GM18508 (cell line): ENCODE measurements around the gene SCD5.

Experiments used
- ATAC-seq: cut with Tn5 transposase; IDR thresholded peaks from one replicate; pipeline ENCODE4 v1.9.1; 2021; ENCODE audit warnings: moderate number of reproducible peaks; ENCODE audit not compliant: insufficient read depth, unreplicated experiment

SCD5 gene

DNA sequence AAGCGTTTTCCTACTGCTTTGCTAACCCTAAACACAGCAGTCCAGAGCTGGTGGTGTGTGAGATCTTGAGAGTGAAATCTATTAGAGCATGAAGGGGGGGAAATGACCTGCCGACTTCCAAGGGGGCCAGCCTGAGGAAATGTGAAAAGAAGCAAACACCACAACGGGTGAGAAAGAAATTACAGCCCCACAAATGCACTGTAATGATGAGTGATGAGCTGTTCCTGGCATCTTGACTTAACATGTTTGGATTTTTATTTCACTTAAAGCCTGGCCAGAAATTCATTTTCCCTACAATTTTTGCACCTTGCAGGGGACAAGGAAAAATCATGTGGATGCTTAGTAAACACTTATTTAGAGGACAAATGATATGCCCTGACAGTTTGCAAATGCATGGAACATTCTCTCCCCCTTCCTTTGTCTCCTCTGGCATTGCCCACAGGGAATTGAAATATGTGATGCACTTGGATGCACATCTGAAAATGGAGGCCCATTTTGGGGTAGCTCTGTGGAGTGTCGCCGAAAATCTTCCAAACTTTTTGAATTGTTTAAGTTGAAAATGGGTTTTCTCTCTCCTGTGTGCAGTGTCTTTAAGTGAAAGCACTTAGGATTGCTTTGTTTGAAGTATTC is 152.5 kb downstream of the SCD5 start:
- no peak for ATAC-seq

DNA sequence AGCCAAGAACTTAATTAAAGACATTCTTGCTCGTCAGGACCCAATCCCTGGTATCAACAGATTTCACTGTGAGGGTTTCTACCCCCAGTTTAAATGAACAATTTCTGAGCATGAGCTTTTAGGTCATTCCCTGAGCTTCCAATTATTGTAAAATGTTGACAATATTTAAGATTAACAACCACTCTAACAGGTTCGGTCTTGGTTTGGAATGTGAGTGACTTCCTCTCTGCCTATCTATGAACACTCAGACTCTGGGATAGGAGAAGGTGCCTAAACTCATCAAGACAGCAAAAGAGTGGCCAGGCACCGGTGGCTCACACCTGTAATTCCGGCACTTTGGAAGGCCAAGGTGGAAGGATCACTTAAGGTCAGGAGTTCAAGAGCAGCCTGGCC is 153.9 kb downstream of the SCD5 start:
- no peak for ATAC-seq

DNA sequence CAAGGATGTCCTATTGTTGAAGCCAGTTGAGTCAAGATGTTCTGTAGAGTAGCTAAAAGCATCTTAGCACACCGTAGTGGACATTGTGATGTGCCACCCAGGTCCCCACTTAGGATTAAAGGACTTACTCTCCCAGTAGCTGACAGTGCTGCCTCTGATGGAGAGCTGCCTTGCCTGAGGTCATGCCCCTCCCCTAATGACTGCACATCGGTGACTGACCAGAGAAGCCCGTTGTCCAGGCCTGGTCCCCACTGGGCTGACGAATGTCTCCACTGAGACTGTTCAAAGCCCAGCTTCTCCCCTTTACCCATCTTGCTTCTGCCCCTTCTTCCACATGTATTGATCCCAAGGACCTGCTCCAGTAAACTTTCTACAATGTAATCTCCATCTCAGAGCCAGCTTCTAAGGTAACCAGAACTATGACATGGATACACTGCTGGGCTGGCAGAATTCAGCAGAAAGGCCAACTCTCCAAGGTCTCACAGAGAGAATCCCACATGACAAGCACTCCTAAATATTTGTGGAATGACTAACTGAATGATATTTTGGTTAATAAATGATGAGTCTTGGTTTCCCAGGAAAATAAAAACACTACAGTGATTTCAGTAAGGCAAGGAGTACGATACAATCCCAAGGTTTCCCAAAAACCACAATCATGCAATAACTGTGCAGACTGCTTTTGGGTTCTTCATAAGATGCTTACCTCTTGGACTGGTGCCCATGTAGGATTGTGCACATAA is 154.4 kb downstream of the SCD5 start:
- ATAC-seq: no peak

DNA sequence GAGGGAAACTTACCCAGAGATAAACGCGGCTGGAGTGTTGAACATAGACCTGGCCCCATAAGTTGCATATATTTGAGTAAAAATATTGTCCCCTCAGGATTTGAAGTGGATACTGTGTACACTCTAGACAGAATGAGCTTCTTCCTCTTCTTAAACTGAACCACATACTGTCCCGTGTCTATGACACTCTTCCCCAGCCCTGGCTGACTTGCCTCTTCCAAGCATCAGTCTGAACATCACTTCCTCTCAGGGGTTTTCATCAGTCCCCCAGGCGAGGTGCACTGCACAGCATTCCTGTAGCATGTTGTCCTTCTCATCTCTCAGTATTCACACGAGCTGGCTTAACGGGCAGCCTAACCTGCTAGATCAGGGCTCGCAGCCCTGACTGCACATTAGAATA is 156.3 kb downstream of the SCD5 start:
- ATAC-seq: no peak

DNA sequence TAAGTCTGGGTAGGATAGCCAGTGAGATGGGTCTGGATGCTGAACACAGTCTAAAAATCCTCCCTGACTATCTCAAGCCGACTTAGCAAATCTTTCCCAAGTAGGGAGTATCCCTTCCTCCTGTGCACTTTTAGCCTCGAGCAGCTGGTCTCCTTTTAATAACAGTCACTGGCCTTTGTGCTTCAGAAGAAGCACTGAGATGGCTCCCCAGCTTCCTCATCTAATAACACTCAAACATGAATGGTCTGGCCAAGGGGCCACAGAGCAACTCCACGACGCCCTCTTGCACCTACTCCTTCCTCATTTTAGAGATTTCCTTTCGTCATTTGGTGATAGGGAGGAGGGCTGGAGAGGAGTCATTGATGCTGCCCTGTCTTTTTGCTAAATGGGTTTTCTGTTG is 158.1 kb downstream of the SCD5 start:
- ATAC-seq: no peak

DNA sequence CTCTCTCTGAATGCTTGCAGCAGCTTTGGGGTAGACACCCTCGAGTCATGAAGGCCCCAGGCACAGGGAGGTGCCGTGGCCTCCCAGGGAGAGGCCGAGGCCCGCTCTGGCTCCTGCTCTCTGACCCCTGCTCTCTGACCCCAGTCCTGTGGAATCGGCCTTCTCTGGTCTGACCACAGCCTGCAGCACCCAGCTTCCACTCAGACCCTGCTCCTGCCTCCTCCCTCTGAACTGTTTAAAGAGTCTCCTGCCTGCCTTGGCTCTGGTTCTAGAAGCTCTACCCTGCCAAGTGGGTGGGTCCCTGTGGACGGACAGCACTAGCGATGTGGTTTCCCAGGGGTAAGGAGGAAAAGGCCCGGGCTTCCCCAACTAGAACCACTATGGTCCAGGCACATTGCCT is 158.6 kb downstream of the SCD5 start:
- ATAC-seq: no peak

DNA sequence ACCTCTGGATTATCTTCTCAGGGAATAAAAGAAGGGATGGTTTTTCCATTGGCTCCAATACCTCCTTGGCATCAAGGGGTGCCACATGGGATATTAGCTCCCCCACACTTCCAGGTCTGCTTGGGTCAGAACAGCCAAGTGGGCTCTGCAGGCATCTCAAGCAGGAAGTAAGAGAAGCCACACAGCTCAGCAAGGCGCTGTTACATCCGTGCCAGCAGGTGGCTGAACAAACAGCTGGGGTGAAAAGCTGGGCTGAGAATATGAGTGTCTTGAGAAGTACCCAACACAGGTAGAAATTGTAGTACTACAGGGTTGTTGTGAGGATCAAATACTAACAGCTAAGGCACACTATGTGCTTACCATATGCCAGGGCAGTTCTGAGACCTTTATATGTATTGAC is 160.1 kb downstream of the SCD5 start:
- ATAC-seq: no peak

DNA sequence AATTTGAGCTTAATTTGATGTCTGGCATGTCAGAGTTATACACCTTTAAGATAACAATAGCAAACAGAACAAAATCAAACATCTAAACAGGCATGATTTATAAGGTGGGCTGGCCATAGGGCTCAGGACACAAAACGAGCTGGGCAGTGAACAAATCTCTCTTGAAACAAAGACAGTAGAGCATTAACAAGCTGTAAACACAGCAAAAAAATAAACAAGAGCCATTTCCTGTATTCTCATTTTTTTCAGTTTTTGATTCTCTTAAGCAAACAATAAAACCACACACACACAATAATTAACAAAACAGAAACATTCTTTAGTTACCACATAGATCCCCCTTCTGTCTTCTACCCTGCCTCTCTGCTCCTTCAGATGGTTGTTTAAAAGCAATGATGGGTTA is 168.5 kb downstream of the SCD5 start:
- no peak for ATAC-seq

DNA sequence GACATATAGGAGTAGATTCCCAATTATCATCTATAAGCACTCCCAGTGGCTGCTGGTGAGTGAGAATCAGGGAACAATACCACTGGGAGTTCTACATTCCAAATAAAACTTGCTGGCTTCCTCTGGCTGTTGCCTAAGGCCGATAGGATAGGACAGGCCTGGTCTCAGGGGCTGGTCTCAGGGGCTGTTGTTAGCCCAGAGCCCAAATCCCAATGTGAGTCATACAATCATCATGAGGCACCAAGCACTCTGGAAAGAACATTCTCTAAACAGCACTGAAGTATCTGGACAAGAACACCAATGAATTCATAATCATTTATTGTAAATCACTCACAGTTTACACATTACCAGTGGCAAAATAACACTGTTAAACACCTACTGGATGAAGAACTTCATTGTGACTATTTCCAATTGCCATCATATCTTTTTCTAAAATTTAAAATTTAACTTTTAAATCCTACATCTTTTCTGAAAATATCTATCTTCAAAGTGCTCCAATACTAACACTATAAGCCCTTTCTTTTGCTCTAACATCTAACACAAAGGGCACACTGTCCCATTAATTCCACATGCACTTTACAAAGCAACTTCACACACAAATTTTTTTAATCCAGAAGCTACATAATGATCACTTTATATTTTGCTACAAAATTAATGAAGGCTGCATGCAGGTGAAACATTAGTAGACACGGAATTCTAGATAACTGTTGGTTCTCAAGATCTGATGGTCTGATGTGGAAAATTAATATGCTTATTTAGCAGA is 169.2 kb downstream of the SCD5 start:
- no peak for ATAC-seq

DNA sequence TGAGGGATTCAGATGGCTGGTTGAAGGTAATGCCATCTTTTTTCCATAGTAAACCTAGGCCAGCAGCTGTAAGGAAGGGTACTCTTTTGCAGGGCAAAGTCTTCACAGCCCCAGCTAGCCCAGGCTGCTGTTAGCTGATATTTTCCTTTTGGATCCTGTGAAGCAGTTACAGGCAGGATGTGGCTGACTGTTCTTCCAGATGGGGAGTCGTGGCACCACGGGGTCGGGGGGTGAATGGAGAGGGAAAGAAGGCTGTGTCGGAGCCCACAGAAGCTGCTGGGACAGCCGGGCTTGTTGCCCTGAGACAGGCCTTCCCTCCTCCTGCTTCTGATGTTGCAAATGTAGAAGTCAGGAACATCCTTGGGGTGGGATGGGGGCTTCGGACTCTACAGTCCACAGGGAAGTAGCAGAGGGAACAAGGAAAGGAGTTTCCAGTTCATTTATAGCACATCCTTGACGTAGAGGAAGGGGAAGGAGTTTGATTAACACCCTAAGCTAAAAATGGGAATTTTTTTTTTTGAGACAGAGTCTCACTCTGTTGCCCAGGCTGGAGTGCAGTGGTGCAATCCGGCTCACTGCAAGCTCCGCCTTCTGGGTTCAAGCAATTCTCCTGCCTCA is 172.2 kb downstream of the SCD5 start:
- ATAC-seq: no peak

DNA sequence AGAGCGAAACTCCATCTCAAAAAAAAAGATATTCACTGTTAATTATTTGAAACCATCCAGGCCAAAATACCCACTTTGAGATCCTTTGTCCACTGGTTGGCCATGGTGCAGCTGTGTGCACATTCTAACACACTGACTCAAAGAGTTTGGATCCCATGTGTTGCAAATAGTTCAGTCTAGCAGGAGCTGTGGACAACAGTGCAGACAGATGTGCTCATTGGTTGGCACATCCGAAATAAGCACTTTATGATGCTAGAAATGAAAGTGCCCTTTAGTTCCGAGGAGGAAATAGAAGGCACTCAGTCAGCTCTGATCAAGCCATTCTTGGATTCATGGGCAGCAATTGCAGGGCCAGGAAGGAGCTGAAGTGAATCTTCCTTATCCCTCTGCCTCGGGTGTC is 173.8 kb downstream of the SCD5 start:
- no peak for ATAC-seq

DNA sequence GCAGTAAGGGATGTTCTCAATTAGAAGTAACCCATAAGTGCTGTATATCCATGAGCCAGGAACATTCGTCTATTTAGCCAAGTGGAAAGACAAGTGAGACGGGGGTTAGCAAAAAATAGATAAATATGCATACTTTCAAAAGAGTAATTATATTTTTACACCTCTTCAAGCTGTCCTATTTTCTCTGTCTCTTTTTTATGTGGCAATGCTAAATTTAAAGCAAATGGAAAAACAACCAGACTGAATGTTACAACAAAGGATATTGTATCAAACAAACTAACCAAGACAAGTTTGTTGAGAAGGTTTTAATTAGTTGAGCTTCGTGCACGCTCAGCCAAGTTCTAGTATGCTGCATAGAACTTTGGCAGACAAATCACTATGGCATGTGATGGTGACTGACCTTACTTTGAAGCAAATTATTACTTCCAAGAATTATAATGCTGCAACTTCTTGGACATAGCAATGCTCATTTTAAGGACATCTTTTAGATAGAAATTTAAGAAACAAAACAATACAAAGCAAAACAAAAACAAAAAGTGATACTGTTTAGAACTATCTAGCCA is 175.4 kb downstream of the SCD5 start:
- ATAC-seq: no peak

DNA sequence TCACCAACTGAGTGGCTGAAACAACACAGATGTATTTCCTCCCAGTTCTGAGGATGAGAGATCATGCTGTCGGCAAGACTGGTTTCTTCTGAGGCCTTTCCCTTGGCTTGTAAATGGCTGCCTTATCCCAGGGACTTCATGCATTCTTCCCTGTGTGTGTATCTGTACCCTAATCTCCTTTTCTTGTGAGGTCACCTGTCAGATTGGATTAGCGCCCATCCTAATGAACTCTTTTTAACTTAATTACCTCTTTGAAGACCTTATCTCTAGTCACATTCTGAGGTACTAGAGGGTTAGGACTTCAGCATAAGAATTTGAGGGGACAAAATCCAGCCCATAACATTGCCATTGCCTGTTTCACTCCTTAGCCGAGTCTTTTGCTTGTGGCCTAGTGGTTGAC is 177.3 kb downstream of the SCD5 start:
- no peak for ATAC-seq

DNA sequence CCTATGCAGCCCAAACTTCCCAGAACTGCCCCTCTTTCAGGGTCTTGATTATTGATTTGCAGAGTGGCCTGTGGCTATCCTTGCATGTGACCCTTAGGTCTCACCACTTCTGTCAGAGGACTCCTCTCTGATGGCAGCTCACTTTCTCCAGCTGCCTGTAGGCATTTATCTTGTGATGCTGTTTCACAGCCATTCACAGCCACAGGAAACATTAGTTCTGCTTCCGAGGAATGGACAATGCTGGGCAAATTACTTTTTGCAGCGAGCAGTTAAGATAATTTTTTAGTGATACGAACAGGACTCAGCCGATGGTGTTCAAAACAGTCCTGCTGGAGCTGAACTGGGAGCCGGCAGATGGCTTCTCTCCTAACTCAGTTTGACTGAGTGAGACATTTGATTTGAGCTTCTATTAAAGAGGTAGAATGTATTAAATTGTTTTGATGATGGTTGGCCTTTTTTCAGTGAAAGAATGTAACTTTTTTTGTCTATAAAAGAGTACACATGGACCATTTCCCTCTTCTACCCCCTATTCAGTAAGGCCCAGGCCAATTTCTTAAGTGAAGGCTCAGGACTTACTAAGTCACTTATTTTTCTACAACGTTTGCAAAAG is 178.4 kb downstream of the SCD5 start:
- ATAC-seq: no peak

DNA sequence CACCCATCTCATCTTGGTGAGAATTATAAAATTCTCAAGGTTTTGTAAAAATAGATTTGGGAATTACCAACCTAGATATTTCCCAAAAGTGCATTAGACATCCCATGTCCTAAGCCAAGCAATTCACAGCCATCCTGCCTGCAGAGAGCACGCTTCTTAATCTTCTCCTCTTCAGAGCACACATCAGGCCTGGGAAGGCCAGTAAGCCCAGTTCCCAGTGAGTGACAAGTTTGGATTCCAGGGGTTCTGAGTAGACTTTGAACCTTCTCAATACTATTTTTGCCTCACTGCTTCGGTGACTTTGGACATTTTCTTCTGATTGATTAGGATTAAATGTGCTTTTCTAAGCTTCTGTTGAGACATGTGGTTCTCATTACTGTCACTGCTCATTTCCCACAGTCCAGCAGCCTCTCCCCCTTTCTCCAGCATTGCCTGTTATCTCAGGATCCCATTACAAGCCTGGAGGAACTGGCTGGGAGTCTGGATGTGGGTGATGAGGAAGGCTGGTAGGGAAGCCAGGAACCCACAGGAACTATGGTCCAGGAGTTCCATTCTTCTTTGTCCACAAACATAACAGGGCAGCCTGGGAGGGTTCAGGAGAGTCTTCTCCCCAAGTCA is 180.4 kb downstream of the SCD5 start:
- no peak for ATAC-seq

DNA sequence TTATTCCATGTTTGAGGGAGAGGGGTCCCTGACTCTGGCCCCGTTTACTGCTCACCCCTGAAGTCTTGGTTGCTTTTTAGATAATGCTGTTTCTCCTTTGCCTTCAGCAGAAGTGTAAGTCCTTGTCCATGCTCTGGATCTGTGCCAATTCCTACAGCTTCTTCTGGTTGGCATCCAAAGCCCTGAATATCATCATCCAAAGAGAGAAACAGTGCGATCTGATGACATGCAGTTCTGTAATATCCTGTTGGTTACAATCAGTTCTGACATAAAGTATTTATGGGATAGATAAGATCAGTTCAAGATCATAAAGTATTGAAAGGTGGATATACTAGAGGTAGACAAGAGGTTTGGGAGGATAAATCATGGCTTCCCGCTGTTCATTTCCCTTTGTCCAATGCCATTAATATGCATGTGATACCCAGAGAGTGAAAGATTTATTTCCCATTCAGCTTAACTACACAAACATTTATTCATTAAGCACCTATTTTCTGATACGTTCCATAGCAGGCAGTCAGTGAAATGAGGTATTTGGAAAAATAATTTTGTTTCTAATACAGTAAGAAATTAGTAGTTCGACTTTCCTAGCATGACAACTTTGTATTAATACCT is 183.7 kb downstream of the SCD5 start:
- no peak for ATAC-seq

DNA sequence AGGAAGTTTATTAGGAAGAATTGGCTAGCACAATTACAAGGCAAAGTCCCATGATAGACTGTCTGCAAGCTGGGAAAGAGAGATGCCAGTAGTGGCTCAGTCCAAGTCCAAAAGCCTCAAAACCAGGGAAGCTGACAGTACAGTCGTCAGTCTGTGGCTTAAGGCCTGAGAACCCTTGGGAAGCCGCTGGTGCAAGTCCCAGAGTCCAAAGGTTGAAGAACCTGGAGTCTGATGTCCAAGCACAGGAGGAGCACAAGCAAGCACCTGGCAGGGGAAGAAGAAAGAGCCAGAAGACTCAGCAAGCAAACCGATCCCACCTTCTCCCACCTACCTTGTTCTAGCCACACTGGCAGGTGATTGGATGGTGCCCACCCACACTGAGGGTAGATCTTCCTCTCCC is 185.5 kb downstream of the SCD5 start:
- ATAC-seq: no peak

DNA sequence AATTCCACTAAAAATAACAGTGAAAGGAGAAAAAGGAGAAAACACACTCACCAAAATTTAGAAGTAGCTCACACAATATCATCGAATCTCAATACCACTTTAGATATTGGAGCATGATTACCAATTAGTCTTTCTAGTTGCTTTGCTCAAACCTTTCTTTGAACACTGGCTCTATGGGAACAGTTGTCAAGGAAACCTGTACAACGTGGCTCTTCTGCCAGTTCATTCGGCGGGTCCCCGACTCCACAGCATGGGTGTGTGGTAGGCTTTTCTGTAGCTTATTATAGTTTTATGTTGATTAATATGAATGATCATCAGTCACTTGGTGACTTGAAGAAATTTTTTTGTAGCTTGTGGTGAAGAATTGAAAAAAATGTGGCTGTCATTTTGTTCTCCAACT is 186.6 kb downstream of the SCD5 start:
- ATAC-seq: no peak

DNA sequence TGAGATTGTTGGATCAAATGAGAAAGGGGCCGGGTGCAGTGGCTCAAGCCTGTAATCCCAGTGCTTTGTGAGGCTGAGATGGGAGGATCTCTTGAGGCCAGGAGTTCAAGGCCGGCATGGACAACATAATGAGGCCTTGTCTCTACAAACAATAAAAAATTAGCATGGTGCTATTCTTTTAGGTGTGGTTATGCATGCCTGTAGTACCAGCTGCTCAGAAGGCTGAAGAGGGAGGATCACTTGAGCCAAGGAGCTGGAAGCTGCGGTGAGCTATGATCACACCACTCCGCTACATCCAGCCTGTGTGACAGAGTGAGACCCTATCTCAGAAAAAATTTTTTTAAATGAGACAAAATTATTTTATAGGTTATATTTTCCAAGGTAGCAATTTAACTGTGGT is 187.1 kb downstream of the SCD5 start:
- no peak for ATAC-seq

DNA sequence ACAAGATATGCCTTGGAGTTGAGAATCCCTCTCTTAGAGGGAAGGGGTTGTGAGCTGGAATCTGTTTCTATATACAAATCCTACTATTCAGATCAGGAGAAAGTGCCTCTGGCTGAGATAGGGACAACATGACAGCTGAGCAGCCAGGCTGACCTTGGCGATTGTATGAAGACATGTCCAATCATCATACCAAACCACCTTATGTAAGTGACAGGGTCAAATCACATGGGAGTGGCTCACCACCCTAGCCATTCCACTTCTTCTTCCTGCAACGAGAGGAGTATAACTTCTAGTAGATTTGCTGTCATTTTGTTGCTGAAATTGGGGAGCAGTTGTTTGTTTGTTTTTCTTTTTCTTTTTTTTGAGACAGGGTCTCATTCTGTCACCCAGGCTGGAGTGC is 188.6 kb downstream of the SCD5 start:
- no peak for ATAC-seq
